GM13977 (cell line): ENCODE results near the gene RAMAC.

Experiments
- DNase-seq: peaks from one replicate; pipeline ENCODE4 v3.0.0; 2012; ENCODE audit warnings: low spot score
- CTCF ChIP-seq: IDR thresholded peaks from 2 replicates; pipeline ENCODE4 v1.5.1; 2012; ENCODE audit warnings: mild to moderate bottlenecking, control low read depth; ENCODE audit not compliant: insufficient read depth; ENCODE audit errors: extremely low read depth, missing control alignments
- in situ Hi-C: fragments of 300-500 bp; cut with MboI; formaldehyde crosslinking; loops from one replicate; pipeline ENCODE4 v1.12.0; 2022; ENCODE audit warnings: low sequenced_read_pairs, low pct_unique_long_range_greater_than_20kb, mixed read lengths, inconsistent platforms; ENCODE audit not compliant: unreplicated experiment

Gene RAMAC

GRCh38 chr15:82944821-82945220 is 41.2 kb upstream of the RAMAC start:
- in situ Hi-C loops = no loop called here
- TF ChIP-seq CTCF = no peak
- DNase-seq = no peak

DNA sequence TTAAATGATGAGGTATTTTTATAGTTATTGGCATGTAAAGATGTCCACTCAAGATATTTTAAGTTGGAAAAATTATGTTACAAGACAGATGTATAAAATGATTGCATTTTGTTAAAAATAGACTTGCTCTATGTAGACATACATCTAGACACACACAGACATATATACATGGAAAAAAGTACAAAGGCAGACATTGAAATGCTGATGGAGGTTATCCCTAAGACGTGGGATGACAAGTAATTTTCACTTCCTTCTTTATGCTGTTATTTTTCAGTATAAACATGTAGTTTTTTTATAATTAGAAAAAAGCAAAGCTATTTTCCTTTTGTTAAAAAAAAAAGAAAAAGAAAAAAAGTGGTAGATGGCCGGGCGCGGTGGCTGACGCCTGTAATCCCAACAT is 40.7 kb upstream of the RAMAC start:
- no peak for TF ChIP-seq CTCF
- in situ Hi-C loops = no loop called here
- no peak for DNase-seq

- no peak for DNase-seq
- TF ChIP-seq CTCF = no peak
- in situ Hi-C loops = no loop called here
Measured at GRCh38 chr15:82946155-82946701, 39.8 kb upstream of the RAMAC start.

GRCh38 chr15:82950295-82950694 is 35.7 kb upstream of the RAMAC start:
- peak; percentile 57 for DNase-seq
- no peak for TF ChIP-seq CTCF
- in situ Hi-C loops = loop anchor here (25.0 kb wide), 1 partner anchor 388 kb away; no protein-coding TSS in a partner anchor

GRCh38 chr15:82950746-82951370 is 35.2 kb upstream of the RAMAC start:
- no peak for TF ChIP-seq CTCF
- peak; percentile 75 for DNase-seq
- in situ Hi-C loops = loop anchor here (25.0 kb wide), 1 partner anchor 389 kb away; no protein-coding TSS in a partner anchor

DNA sequence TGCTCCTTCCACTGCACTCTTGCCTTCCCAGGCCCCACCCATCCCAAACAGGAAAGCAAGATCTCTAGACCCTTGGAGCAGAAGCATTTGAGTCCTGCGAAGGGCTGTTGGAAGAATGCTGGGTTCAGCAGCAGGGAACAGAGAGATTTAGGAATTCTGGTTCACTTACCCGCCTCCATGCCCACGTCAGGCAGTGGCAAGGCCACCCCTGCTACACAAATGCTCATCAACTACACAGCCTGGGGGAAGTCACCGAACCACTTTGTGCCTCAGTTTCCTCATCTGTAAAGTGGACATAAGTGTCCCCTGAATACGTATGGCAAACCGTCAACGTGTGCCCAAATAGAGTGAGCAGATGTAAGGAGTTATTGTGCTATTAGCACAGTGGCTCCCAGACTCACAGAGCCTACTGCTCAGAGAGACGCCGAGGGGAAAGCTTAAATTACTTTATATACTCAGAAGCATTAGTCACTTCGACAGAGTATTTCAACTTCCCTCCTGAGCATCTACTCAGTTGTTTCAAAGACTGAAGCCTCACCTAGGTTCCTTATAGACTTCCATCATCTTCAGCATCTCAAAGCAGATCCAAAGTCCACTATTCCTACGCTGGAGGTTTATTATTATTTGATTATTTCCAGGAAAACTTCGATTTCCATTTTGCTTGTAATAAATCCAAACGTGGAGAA is 34.4 kb upstream of the RAMAC start:
- peak; percentile 44 for DNase-seq
- in situ Hi-C loops = loop anchor here (25.0 kb wide), 1 partner anchor 389 kb away; no protein-coding TSS in a partner anchor
- no peak for TF ChIP-seq CTCF
